ENCODE data around the gene XRCC2. TPM values are rescaled to one million over a fixed set of nuclear protein-coding genes. Genes with fewer than 3 reads are reported as not detected.
"Not testable (repeated sequence)": the region's sequence is repeated elsewhere in the genome, so short reads cannot be mapped to it uniquely, and the experiment has no call there.

The XRCC2 gene
- total RNA-seq, 1 experiment from 2014 or later, result 5.2 TPM

- H3K27ac Mint-ChIP-seq (ENCODE audit: low read depth, unreplicated experiment), result peak overlapping the region; percentile 23
- DNase-seq (ENCODE audit: unreplicated experiment), result no peak
- BruUV-seq (replicated peaks), result no TSS peak
- H3K9me3 Mint-ChIP-seq (ENCODE audit: unreplicated experiment), result peaks cover 7% of the 10 kb centered on the region
- ChIA-PET POLR2A (no interaction called here), CTCF (interaction anchor here (0.6 kb wide), 1 partner anchor 113 kb away, joined by 3 read pairs; no protein-coding TSS in a partner anchor)
- peaks cover 36% of the 10 kb centered on the region for H3K36me3 Mint-ChIP-seq (ENCODE audit: insufficient read depth, unreplicated experiment)
- intact Hi-C loops (cut with micrococcal nuclease), result no loop called here
- no peaks in the 10 kb centered on the region for H3K4me1 Mint-ChIP-seq (ENCODE audit: insufficient read depth, unreplicated experiment)
- H3K4me3 Mint-ChIP-seq (ENCODE audit: unreplicated experiment), result no peak overlapping the region
- no peaks in the 10 kb centered on the region for H3K27me3 Mint-ChIP-seq (ENCODE audit: insufficient read depth, unreplicated experiment)
- no peak for TF ChIP-seq CTCF (IDR thresholded peaks at IDR 0.05; ENCODE audit: unreplicated experiment)
These were observed 26.7 kb downstream of the XRCC2 start for GRCh38 chr7:152649220-152649619.

DNA sequence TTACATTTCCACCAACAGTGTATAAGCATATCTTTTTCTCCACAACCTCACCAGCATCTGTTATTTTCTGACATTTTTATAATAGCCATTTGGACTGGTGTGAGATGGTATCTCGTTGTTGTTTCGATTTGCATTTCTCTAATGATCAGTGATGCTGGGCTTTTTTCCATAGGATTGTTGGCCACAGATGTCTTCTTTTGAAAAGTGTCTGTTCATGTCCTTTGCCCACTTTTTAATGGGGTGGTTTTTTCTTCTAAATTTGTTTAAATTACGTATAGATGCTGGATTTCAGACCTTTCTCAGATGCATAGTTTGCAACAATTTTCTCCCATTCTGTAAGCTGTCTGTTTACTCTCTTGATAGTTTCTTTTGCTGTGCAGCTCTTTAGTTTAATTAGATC lies 28.9 kb downstream of the XRCC2 start:
- no TSS peak for BruUV-seq (replicated peaks)
- ChIA-PET POLR2A (no interaction called here), CTCF (no interaction called here)
- H3K27me3 Mint-ChIP-seq (ENCODE audit: insufficient read depth, unreplicated experiment), result no peaks in the 10 kb centered on the region
- H3K4me1 Mint-ChIP-seq (ENCODE audit: insufficient read depth, unreplicated experiment), result no peaks in the 10 kb centered on the region
- peaks cover 34% of the 10 kb centered on the region for H3K36me3 Mint-ChIP-seq (ENCODE audit: insufficient read depth, unreplicated experiment)
- TF ChIP-seq CTCF (IDR thresholded peaks at IDR 0.05; ENCODE audit: unreplicated experiment), result no peak
- H3K27ac Mint-ChIP-seq (ENCODE audit: low read depth, unreplicated experiment), result no peak overlapping the region
- H3K4me3 Mint-ChIP-seq (ENCODE audit: unreplicated experiment), result no peak overlapping the region
- no peak for DNase-seq (ENCODE audit: unreplicated experiment)
- H3K9me3 Mint-ChIP-seq (ENCODE audit: unreplicated experiment), result peaks cover 7% of the 10 kb centered on the region
- intact Hi-C loops (cut with micrococcal nuclease), result no loop called here

DNA sequence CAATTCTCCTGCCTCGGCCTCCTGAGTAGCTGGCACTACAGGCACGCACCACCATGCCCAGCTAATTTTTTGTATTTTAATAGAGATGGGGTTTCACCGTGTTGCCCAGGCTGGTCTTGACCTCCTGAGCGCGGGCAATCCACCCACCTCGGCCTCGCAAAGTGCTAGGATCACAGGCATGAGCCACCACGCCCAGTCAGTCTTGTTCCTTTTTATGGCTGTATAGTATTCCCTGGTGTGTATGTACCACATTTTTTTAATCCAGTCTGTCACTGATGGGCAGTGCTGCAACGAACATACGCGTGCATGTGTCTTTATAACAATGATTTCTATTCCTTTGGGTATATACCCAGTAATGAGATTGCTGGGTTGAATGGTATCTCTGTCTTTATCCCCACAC lies 29.4 kb downstream of the XRCC2 start:
- CTCF ChIA-PET; H3K4me3 Mint-ChIP-seq (ENCODE audit: unreplicated experiment); DNase-seq (ENCODE audit: unreplicated experiment); H3K4me1 Mint-ChIP-seq (ENCODE audit: insufficient read depth, unreplicated experiment); H3K27ac Mint-ChIP-seq (ENCODE audit: low read depth, unreplicated experiment); POLR2A ChIA-PET; BruUV-seq (replicated peaks); intact Hi-C loops (cut with micrococcal nuclease); H3K9me3 Mint-ChIP-seq (ENCODE audit: unreplicated experiment); H3K27me3 Mint-ChIP-seq (ENCODE audit: insufficient read depth, unreplicated experiment): not testable (repeated sequence)
- peaks cover 29% of the 10 kb centered on the region for H3K36me3 Mint-ChIP-seq (ENCODE audit: insufficient read depth, unreplicated experiment)

GRCh38 chr7:152643979-152644559 lies 31.9 kb downstream of the XRCC2 start:
- TF ChIP-seq CTCF (IDR thresholded peaks at IDR 0.05; ENCODE audit: unreplicated experiment), result no peak
- ChIA-PET POLR2A (no interaction called here), CTCF (interaction anchor here (0.5 to 1.5 kb wide), 4 partner anchors 29 to 1655 kb away, joined by 3 to 5 read pairs (median 3); no protein-coding TSS in a partner anchor)
- H3K4me3 Mint-ChIP-seq (ENCODE audit: unreplicated experiment), result no peak overlapping the region
- H3K36me3 Mint-ChIP-seq (ENCODE audit: insufficient read depth, unreplicated experiment), result peaks cover 22% of the 10 kb centered on the region
- no peaks in the 10 kb centered on the region for H3K27me3 Mint-ChIP-seq (ENCODE audit: insufficient read depth, unreplicated experiment)
- H3K9me3 Mint-ChIP-seq (ENCODE audit: unreplicated experiment), result peaks cover 7% of the 10 kb centered on the region
- BruUV-seq (replicated peaks), result no TSS peak
- H3K27ac Mint-ChIP-seq (ENCODE audit: low read depth, unreplicated experiment), result no peak overlapping the region
- no peaks in the 10 kb centered on the region for H3K4me1 Mint-ChIP-seq (ENCODE audit: insufficient read depth, unreplicated experiment)
- DNase-seq (ENCODE audit: unreplicated experiment), result no peak
- intact Hi-C loops (cut with micrococcal nuclease), result no loop called here

- ChIA-PET CTCF (no interaction called here), POLR2A (no interaction called here)
- H3K27me3 Mint-ChIP-seq (ENCODE audit: insufficient read depth, unreplicated experiment), result no peaks in the 10 kb centered on the region
- no peaks in the 10 kb centered on the region for H3K4me1 Mint-ChIP-seq (ENCODE audit: insufficient read depth, unreplicated experiment)
- intact Hi-C loops (cut with micrococcal nuclease), result no loop called here
- H3K9me3 Mint-ChIP-seq (ENCODE audit: unreplicated experiment), result no peaks in the 10 kb centered on the region
- BruUV-seq (replicated peaks), result no TSS peak
- H3K36me3 Mint-ChIP-seq (ENCODE audit: insufficient read depth, unreplicated experiment), result peaks cover 12% of the 10 kb centered on the region
- DNase-seq (ENCODE audit: unreplicated experiment), result no peak
- no peak overlapping the region for H3K27ac Mint-ChIP-seq (ENCODE audit: low read depth, unreplicated experiment)
- H3K4me3 Mint-ChIP-seq (ENCODE audit: unreplicated experiment), result no peak overlapping the region
- no peak for TF ChIP-seq CTCF (IDR thresholded peaks at IDR 0.05; ENCODE audit: unreplicated experiment)
These were observed 34.6 kb downstream of the XRCC2 start for GRCh38 chr7:152641384-152641783.

Measured in MCF 10A (cell line).